Suprapubic skin (tissue), 4 donors: ENCODE measurements around the gene ADAMTS17. TPM values are rescaled to one million over a fixed set of nuclear protein-coding genes. Genes with fewer than 3 reads are reported as not detected.

Source experiments
- DNase-seq, 2 donors: peaks; one replicate each; pipeline ENCODE4 v3.0.0-alpha.2; 2019; ENCODE audit warnings: low spot score in 2 of 2
- H3K27ac ChIP-seq: fragments of 200-600 bp; sonication (generic); one replicate; pipeline ENCODE4 v1.5.1; 2019
- H3K27me3 ChIP-seq: fragments of 200-600 bp; sonication (generic); one replicate; pipeline ENCODE4 v1.5.1; 2019
- H3K36me3 ChIP-seq: fragments of 200-600 bp; sonication (generic); one replicate; pipeline ENCODE4 v1.5.1; 2019
- H3K4me1 ChIP-seq: fragments of 200-600 bp; sonication (generic); one replicate; pipeline ENCODE4 v1.5.1; 2019
- H3K4me3 ChIP-seq: fragments of 200-600 bp; sonication (generic); one replicate; pipeline ENCODE4 v1.5.1; 2019; ENCODE audit warnings: mild to moderate bottlenecking
- H3K9me3 ChIP-seq: fragments of 200-600 bp; sonication (generic); one replicate; pipeline ENCODE4 v1.5.1; 2019
- EP300 ChIP-seq: sonication (generic); formaldehyde crosslinking; IDR thresholded peaks from one replicate; pipeline ENCODE4 v1.6.1; 2017; ENCODE audit warnings: antibody characterized with exemption
- POLR2A ChIP-seq, 2 donors: fragments of 450-650 bp; IDR thresholded peaks; one replicate each; pipeline ENCODE4 v1.6.1; 2017; ENCODE audit warnings: antibody characterized with exemption in 2 of 2, mild to moderate bottlenecking in 2 of 2, moderate library complexity in 2 of 2
- POLR2AphosphoS5 ChIP-seq, 3 donors: sonication (generic); formaldehyde crosslinking; IDR thresholded peaks; one replicate each; pipeline ENCODE4 v1.6.1; 2017; ENCODE audit warnings: antibody characterized with exemption in 3 of 3
- WGBS: methylation state at CpG from one replicate; pipeline ENCODE4 v1.1.5; 2018; 5-methylcytosine and 5-hydroxymethylcytosine counted together
- total RNA-seq, 4 donors: library from RNA; depleted of rRNA; stranded (reverse); fragments of >200 nt; gene quantifications; one replicate each; pipeline ENCODE4 v1.1.0, GENCODE V29; 2016
- TF ChIP-seq, protein P1 (sequence below), 2 donors: fragments of 200-600 bp in 1 of 2; fragments of 450-650 bp in 1 of 2; sonication (generic) in 1 of 2; IDR thresholded peaks; one replicate each; pipeline ENCODE4 v1.5.1; 2016 to 2019; ENCODE audit warnings: antibody characterized with exemption in 2 of 2, mild to moderate bottlenecking in 1 of 2, moderate library complexity in 1 of 2

ADAMTS17 gene
- total RNA-seq, 4 donors from 2014 or later = 4.2 to 12.3 (median 6.3) TPM

DNA sequence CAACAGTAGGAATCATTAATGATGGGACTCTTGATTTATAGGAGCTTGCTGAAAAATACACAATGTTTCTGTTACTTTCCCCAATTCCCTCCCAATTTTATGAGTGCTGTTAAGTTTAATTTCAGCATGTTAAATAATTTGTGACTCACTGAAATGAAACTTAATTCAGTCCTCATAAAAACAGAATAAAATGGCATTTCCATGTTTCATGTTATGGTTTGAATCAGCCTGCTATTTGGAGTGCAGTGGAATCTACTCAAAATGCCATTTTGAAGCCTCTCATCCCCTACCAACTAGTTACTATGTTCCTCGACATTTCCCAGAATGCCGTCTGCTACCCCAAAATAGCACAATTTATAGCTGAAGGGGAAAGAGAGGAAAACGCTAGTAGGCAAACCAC is 237.5 kb downstream of the ADAMTS17 start:
- no peaks in the 10 kb centered on the region for H3K27me3 ChIP-seq
- no peak for TF ChIP-seq EP300
- TF ChIP-seq, protein P1, sequence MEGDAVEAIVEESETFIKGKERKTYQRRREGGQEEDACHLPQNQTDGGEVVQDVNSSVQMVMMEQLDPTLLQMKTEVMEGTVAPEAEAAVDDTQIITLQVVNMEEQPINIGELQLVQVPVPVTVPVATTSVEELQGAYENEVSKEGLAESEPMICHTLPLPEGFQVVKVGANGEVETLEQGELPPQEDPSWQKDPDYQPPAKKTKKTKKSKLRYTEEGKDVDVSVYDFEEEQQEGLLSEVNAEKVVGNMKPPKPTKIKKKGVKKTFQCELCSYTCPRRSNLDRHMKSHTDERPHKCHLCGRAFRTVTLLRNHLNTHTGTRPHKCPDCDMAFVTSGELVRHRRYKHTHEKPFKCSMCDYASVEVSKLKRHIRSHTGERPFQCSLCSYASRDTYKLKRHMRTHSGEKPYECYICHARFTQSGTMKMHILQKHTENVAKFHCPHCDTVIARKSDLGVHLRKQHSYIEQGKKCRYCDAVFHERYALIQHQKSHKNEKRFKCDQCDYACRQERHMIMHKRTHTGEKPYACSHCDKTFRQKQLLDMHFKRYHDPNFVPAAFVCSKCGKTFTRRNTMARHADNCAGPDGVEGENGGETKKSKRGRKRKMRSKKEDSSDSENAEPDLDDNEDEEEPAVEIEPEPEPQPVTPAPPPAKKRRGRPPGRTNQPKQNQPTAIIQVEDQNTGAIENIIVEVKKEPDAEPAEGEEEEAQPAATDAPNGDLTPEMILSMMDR (IDR thresholded peaks at IDR 0.05) = no peak
- no peak for TF ChIP-seq POLR2AphosphoS5 (IDR thresholded peaks at IDR 0.05)
- TF ChIP-seq POLR2A (IDR thresholded peaks at IDR 0.05) = no peak
- no peak for DNase-seq
- no peaks in the 10 kb centered on the region for H3K9me3 ChIP-seq
- no peak overlapping the region for H3K4me3 ChIP-seq
- H3K4me1 ChIP-seq = no peaks in the 10 kb centered on the region
- H3K27ac ChIP-seq = no peak overlapping the region
- no peaks in the 10 kb centered on the region for H3K36me3 ChIP-seq
- 79% methylated on average over 3 of the region's 3 CpGs for WGBS

DNA sequence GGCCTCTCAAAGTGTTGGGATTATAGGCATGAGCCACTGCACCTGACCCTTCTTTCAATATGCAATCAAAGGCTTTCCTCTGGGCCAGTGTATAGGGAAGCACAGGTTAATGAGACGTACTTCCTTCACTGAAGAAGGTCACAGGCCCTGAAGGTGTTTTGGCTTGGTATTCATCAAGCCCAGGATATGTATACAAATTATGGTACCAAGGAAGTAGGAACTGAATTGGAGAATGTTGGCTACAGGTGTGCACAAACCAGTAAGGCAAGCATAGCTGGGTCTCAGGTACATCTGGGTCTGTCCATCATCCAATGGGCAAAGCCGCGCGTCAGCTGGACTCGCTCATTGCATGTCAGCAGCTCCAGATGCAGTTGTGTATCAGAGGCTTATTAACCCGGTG is 237.9 kb downstream of the ADAMTS17 start:
- Histone ChIP-seq H3K27me3 (no peaks in the 10 kb centered on the region), H3K4me1 (no peaks in the 10 kb centered on the region), H3K27ac (no peak overlapping the region), H3K9me3 (no peaks in the 10 kb centered on the region), H3K36me3 (no peaks in the 10 kb centered on the region), H3K4me3 (no peak overlapping the region)
- DNase-seq = peak in 1 of 2 donors; percentile 47
- 87% methylated on average over 6 of the region's 6 CpGs for WGBS
- TF ChIP-seq EP300 (no peak), POLR2A (IDR thresholded peaks at IDR 0.05) (no peak), POLR2AphosphoS5 (IDR thresholded peaks at IDR 0.05) (no peak)
- TF ChIP-seq, protein P1 (IDR thresholded peaks at IDR 0.05) = no peak

DNA sequence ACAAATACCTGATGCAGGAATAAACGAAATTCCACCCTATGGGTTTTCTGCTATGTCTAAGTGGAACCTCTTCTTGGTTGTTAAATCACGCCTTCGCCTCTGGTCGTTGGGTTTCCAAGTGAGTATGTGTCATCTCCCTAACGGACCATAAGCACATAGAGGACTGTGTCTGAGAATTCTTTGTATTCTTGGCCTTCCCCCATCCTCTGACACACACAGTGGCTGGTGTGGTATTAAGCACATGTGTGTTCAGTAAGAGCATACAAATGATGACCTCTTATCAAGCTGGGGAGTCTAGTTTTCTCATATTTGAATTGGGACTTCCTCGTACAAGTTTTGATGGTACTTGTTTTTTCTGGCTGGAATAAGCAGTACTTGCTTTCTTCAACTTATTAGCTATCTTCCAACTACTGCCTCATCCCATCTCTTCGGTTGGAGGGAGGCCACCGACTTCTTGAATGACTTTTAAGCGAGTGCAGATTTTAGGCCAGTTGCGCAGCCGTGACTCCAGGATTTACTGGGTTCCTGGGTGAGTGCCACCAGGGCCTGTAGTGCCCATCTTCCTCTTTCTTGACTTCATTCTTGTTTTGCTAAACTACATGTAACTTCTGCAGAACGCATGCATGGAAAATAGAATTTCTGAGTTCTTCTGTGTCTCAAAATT is 240.2 kb downstream of the ADAMTS17 start:
- Histone ChIP-seq H3K36me3 (no peaks in the 10 kb centered on the region), H3K27ac (no peak overlapping the region), H3K4me3 (no peak overlapping the region), H3K4me1 (no peaks in the 10 kb centered on the region), H3K27me3 (no peaks in the 10 kb centered on the region), H3K9me3 (no peaks in the 10 kb centered on the region)
- DNase-seq = no peak
- WGBS = 81% methylated on average over 12 of the region's 12 CpGs
- TF ChIP-seq POLR2A (IDR thresholded peaks at IDR 0.05) (no peak), EP300 (no peak), POLR2AphosphoS5 (IDR thresholded peaks at IDR 0.05) (no peak)
- TF ChIP-seq, protein P1 (IDR thresholded peaks at IDR 0.05) = no peak

DNA sequence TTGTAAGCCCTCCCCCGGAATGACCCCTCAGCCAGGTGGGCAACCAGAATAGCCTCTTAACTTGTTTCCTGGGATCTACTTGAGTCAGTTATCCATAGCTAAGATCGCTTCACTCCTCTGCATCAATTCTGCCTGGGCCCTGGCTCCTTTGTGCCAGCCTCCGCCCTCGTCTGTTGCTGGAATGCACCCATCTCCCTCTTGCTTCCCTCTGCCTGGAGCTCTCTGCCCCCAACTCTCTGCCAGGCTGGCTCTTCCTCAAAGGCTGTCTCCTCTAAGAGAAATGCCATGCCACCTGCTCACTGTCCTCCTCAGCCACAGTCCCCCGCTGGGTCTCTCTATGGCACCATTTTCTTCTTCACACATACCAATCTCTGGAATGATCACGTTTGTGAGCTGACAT is 240.8 kb downstream of the ADAMTS17 start:
- Histone ChIP-seq H3K27ac (no peak overlapping the region), H3K4me1 (no peaks in the 10 kb centered on the region), H3K9me3 (no peaks in the 10 kb centered on the region), H3K27me3 (no peaks in the 10 kb centered on the region), H3K36me3 (no peaks in the 10 kb centered on the region), H3K4me3 (no peak overlapping the region)
- 88% methylated on average over 6 of the region's 6 CpGs for WGBS
- no peak for TF ChIP-seq EP300
- no peak for DNase-seq

DNA sequence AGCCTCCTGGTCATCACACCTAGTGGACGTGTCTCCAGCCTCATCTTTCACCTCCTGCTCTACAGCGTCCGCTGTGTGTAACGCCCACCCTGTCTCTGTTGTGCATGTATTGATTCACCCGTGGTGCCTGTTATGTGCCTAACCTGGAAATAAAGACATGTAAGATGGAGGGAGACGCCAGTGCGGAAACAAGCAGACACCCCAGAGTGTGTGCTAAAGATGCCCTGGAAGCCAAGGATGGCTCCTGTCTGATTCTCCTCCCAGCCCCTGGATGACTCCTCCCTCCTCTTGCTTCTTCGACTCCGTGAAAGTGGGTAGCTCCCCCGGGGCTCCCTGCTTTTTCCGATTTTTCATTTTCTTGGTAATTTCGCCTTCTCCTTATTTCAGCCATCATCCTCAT is 241.8 kb downstream of the ADAMTS17 start:
- DNase-seq = no peak
- Histone ChIP-seq H3K36me3 (no peaks in the 10 kb centered on the region), H3K4me3 (no peak overlapping the region), H3K4me1 (no peaks in the 10 kb centered on the region), H3K9me3 (no peaks in the 10 kb centered on the region), H3K27ac (no peak overlapping the region), H3K27me3 (no peaks in the 10 kb centered on the region)
- 94% methylated on average over 12 of the region's 12 CpGs for WGBS
- TF ChIP-seq POLR2A (IDR thresholded peaks at IDR 0.05) = no peak
- TF ChIP-seq, protein P1 (IDR thresholded peaks at IDR 0.05) = no peak
- TF ChIP-seq POLR2AphosphoS5 (IDR thresholded peaks at IDR 0.05) = no peak
- no peak for TF ChIP-seq EP300

DNA sequence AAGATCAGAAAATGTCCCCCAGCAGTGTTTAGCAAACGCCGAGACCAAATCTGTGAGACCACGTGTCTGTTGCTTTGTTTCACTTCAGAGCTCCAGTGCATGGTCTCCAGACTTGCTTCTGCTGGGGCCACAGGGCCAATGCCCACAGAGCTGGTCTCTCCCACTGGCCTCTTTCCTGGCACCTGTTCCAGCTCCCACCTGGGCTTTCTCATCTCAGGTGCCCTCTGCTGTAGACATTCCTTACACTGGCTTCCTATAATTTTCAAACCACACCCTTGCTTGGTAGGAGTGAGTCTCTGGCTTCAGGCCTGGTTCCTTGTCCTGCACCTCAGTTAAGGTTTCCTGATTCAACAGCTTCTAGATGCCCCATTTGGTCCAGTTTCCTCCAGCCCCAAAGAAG is 243.1 kb downstream of the ADAMTS17 start:
- H3K27me3 ChIP-seq = no peaks in the 10 kb centered on the region
- TF ChIP-seq POLR2AphosphoS5 (IDR thresholded peaks at IDR 0.05) (no peak), POLR2A (IDR thresholded peaks at IDR 0.05) (no peak), EP300 (no peak)
- TF ChIP-seq, protein P1 (IDR thresholded peaks at IDR 0.05) = no peak
- H3K4me3 ChIP-seq = no peak overlapping the region
- no peaks in the 10 kb centered on the region for H3K9me3 ChIP-seq
- 98% methylated on average over 3 of the region's 3 CpGs for WGBS
- no peaks in the 10 kb centered on the region for H3K4me1 ChIP-seq
- no peak for DNase-seq
- no peak overlapping the region for H3K27ac ChIP-seq
- no peaks in the 10 kb centered on the region for H3K36me3 ChIP-seq
